Peyer's patch (tissue), 4 donors: Measurements from ENCODE around the gene GPR158. TPM values are rescaled to one million over a fixed set of nuclear protein-coding genes. Genes with fewer than 3 reads are reported as not detected.

Source experiments
- DNase-seq, 3 donors: peaks; one replicate each; pipeline ENCODE4 v3.0.0-alpha.2; 2017 to 2019
- H3K27ac ChIP-seq, 4 donors: fragments of 200-600 bp; sonication (generic); one replicate each; pipeline ENCODE4 v1.5.1; 2016 to 2019
- H3K27me3 ChIP-seq, 2 donors: fragments of 200-600 bp; sonication (generic); one replicate each; pipeline ENCODE4 v1.5.1; 2019
- H3K36me3 ChIP-seq, 3 donors: fragments of 200-600 bp; sonication (generic); one replicate each; pipeline ENCODE4 v1.5.1; 2016 to 2019
- H3K4me1 ChIP-seq, 4 donors: fragments of 200-600 bp; sonication (generic); one replicate each; pipeline ENCODE4 v1.5.1; 2016 to 2019
- H3K4me3 ChIP-seq, 4 donors: fragments of 200-600 bp; sonication (generic); 1 replicate in 3 of 4; 2 replicates in 1 of 4; pipeline ENCODE4 v1.5.1; 2016 to 2019; ENCODE audit warnings: mild to moderate bottlenecking in 1 of 4
- H3K9me3 ChIP-seq, 4 donors: fragments of 200-600 bp; sonication (generic); one replicate each; pipeline ENCODE4 v1.5.1; 2016 to 2019; ENCODE audit warnings: mild to moderate bottlenecking in 1 of 4
- POLR2A ChIP-seq, 2 donors: fragments of 450-650 bp; IDR thresholded peaks; one replicate each; pipeline ENCODE4 v1.5.1; 2017; ENCODE audit warnings: antibody characterized with exemption in 2 of 2, mild to moderate bottlenecking in 2 of 2, moderate library complexity in 2 of 2
- small RNA-seq, 2 donors: library from RNA; depleted of rRNA; stranded (forward); fragments of <200 nt; gene quantifications; one replicate each; pipeline ENCODE3, GENCODE V24; 2016
- total RNA-seq, 4 donors: library from RNA; depleted of rRNA; stranded (reverse); fragments of >200 nt; gene quantifications; one replicate each; pipeline ENCODE4 v1.1.0, GENCODE V29; 2016
- TF ChIP-seq, protein P1 (sequence below), 6 experiments: fragments of 450-650 bp in 4 of 6; fragments of 200-600 bp in 2 of 6; sonication (generic) in 1 of 6; IDR thresholded peaks; one replicate each; pipeline ENCODE4 v1.5.1; 2017 to 2019; ENCODE audit warnings: antibody characterized with exemption in 6 of 6, mild to moderate bottlenecking in 3 of 6, moderate library complexity in 1 of 6

Gene GPR158
- total RNA-seq, 4 donors from 2014 or later, result under 0.01 to 0.28 (median 0.27) TPM; not detected in 1

DNA sequence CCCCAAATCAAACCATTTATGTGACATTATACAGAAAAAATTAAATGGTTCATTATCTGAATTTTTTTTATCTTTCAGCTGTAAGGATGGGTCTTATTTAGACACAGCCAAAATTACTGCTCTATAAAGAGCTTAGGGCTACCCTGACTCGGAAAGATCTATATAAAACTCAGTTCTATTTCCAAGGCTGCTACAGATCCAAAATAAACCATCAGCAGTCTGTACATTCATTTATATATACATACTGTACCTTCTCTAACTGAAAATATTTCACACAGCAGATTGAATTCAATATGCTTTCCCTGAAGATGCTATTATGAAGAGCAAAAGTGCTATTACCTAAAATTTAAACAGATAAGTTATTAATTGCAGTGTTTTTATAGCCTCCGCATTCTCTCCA, 471.6 kb downstream of the GPR158 start:
- no peaks in the 10 kb centered on the region for H3K27me3 ChIP-seq
- H3K4me1 ChIP-seq, result no peaks in the 10 kb centered on the region
- no peak overlapping the region for H3K4me3 ChIP-seq
- H3K36me3 ChIP-seq, result no peaks in the 10 kb centered on the region
- H3K27ac ChIP-seq, result no peak overlapping the region
- no peaks in the 10 kb centered on the region for H3K9me3 ChIP-seq
- TF ChIP-seq, protein P1, sequence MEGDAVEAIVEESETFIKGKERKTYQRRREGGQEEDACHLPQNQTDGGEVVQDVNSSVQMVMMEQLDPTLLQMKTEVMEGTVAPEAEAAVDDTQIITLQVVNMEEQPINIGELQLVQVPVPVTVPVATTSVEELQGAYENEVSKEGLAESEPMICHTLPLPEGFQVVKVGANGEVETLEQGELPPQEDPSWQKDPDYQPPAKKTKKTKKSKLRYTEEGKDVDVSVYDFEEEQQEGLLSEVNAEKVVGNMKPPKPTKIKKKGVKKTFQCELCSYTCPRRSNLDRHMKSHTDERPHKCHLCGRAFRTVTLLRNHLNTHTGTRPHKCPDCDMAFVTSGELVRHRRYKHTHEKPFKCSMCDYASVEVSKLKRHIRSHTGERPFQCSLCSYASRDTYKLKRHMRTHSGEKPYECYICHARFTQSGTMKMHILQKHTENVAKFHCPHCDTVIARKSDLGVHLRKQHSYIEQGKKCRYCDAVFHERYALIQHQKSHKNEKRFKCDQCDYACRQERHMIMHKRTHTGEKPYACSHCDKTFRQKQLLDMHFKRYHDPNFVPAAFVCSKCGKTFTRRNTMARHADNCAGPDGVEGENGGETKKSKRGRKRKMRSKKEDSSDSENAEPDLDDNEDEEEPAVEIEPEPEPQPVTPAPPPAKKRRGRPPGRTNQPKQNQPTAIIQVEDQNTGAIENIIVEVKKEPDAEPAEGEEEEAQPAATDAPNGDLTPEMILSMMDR (IDR thresholded peaks at IDR 0.05), result no peak
- TF ChIP-seq POLR2A (IDR thresholded peaks at IDR 0.05), result no peak
- no peak for DNase-seq

DNA sequence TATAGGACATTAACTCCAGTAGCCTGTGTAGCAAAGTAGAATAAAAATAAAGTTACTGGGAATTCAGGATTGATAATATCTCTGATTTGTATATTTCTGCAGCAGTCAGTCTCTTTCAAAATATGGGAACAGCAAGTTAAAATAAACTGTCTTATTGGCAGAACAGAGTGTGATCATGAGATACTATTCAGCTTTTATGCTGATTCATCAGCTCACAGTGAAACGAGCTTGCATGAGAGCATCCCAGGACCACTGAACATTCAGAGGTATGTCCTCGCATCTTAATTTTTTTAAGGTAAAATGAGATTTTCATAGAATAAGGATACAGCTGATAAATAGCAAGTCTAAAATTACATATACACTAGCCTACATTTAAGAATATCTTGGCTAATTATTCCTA, 476.7 kb downstream of the GPR158 start:
- H3K27ac ChIP-seq, result no peak overlapping the region
- H3K4me1 ChIP-seq, result no peaks in the 10 kb centered on the region
- TF ChIP-seq POLR2A (IDR thresholded peaks at IDR 0.05), result no peak
- TF ChIP-seq, protein P1 (IDR thresholded peaks at IDR 0.05), result no peak
- DNase-seq, result no peak
- H3K27me3 ChIP-seq, result no peaks in the 10 kb centered on the region
- H3K36me3 ChIP-seq, result no peaks in the 10 kb centered on the region
- no peak overlapping the region for H3K4me3 ChIP-seq
- no peaks in the 10 kb centered on the region for H3K9me3 ChIP-seq

Small RNAs within 50 kb of the gene (small RNA-seq; reads per million reads assigned to genes)
- gene RN7SKP220, result 0 reads per million in 2 donors

Other genes with a start within 250 kb of the GPR158 start
- gene PRTFDC1, start 222.4 kb upstream of the GPR158 start, total RNA-seq, result 10 to 100 TPM in 2 of 4 donors, 1 to 10 TPM in 2; 3.4 to 20.6 (median 13.9) TPM
- under 1 TPM in 2 of 4 donors, not detected in 2; 0.38 to 0.53 TPM for gene ENKUR, start 158.8 kb upstream of the GPR158 start, total RNA-seq
- gene THNSL1, start 158.4 kb upstream of the GPR158 start, total RNA-seq, result 1 to 10 TPM; 1.1 to 3.3 (median 1.9) TPM